Body of pancreas (tissue), 4 donors: ENCODE results near the gene SCAMP1. TPM values are rescaled to one million over a fixed set of nuclear protein-coding genes. Genes with fewer than 3 reads are reported as not detected.

Source experiments
- ATAC-seq: fragments of 150-250 bp; one replicate; pipeline ENCODE4 v1.9.1; 2016
- DNase-seq, 4 donors: peaks; one replicate each; pipeline ENCODE4 v3.0.0-alpha.2; 2019
- H3K27ac ChIP-seq, 4 donors: fragments of 200-600 bp; sonication (generic); 1 replicate in 3 of 4; 2 replicates in 1 of 4; pipeline versions ENCODE4 v1.5.1 to v1.6.1; 2016 to 2019; ENCODE audit warnings: mild to moderate bottlenecking in 1 of 4, mixed read lengths in 1 of 4, moderate library complexity in 1 of 4
- H3K27me3 ChIP-seq, 2 donors: fragments of 200-600 bp; sonication (generic); one replicate each; pipeline ENCODE4 v1.6.0; 2016; ENCODE audit warnings: mild to moderate bottlenecking in 1 of 2
- H3K36me3 ChIP-seq, 2 donors: fragments of 200-600 bp; sonication (generic); replicated peaks in 1 of 2; 2 replicates each; pipeline ENCODE4 v1.5.1; 2016; ENCODE audit warnings: low read depth in 2 of 2; ENCODE audit not compliant: insufficient read depth in 1 of 2
- H3K4me1 ChIP-seq: fragments of 200-600 bp; sonication (generic); one replicate; pipeline ENCODE4 v1.6.0; 2016
- H3K4me3 ChIP-seq, 2 donors: fragments of 200-600 bp; sonication (generic); 1 replicate in 1 of 2; 2 replicates in 1 of 2; pipeline ENCODE4 v1.5.1; 2016 to 2019
- H3K9me3 ChIP-seq, 3 donors: fragments of 200-600 bp; sonication (generic); 1 replicate in 2 of 3; 2 replicates in 1 of 3; pipeline ENCODE4 v1.5.1; 2016
- CTCF ChIP-seq, 7 experiments: fragments of 450-650 bp in 4 of 7; fragments of 200-600 bp in 3 of 7; sonication (generic) in 3 of 7; IDR thresholded peaks; one replicate each; pipeline ENCODE4 v1.5.1; 2016 to 2019; ENCODE audit warnings: antibody characterized with exemption in 7 of 7
- POLR2A ChIP-seq, 3 donors: fragments of 450-650 bp; IDR thresholded peaks; one replicate each; pipeline ENCODE4 v1.6.1; 2016; ENCODE audit warnings: antibody characterized with exemption in 3 of 3, mild to moderate bottlenecking in 2 of 3
- WGBS, 2 donors: methylation state at CpG; one replicate each; pipeline ENCODE4 v1.1.5; 2017; 5-methylcytosine and 5-hydroxymethylcytosine counted together
- intact Hi-C: fragments of 100-400 bp; cut with DNase I; formaldehyde crosslinking; loops from one replicate; pipeline ENCODE4 v1.15.1; 2023
- total RNA-seq, 2 donors: library from RNA; depleted of rRNA; stranded (reverse); fragments of >200 nt; gene quantifications; one replicate each; pipeline ENCODE4 v1.1.0, GENCODE V29; 2016

The SCAMP1 gene
- total RNA-seq, 2 donors from 2014 or later, result 10.2 to 15.8 TPM

DNA sequence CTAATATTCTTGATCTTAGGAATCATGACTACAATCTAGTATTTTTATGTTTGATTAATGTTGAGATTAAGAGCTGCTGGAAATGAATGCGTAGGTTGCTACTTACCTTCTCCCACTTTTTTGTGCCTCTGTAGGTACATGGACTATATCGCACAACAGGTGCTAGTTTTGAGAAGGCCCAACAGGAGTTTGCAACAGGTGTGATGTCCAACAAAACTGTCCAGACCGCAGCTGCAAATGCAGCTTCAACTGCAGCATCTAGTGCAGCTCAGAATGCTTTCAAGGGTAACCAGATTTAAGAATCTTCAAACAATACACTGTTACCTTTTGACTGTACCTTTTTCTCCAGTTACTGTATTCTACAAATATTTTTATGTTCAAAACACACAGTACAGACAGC is 115.0 kb downstream of the SCAMP1 start:
- Histone ChIP-seq H3K27ac (no peak overlapping the region), H3K4me1 (no peaks in the 10 kb centered on the region), H3K36me3 (no peaks in the 10 kb centered on the region), H3K27me3 (no peaks in the 10 kb centered on the region), H3K9me3 (no peaks in the 10 kb centered on the region), H3K4me3 (no peak overlapping the region)
- intact Hi-C loops, result no loop called here
- no peak for ATAC-seq
- 92 to 94% methylated on average over 3 of the region's 3 CpGs for WGBS, 2 donors
- TF ChIP-seq POLR2A (IDR thresholded peaks at IDR 0.05) (no peak), CTCF (IDR thresholded peaks at IDR 0.05) (no peak)
- DNase-seq, result no peak

- no peak overlapping the region for H3K4me3 ChIP-seq
- DNase-seq (no peak), ATAC-seq (no peak)
- intact Hi-C loops, result no loop called here
- H3K36me3 ChIP-seq, result no peaks in the 10 kb centered on the region
- 74 to 83% methylated on average over 1 of the region's 1 CpG for WGBS, 2 donors
- no peaks in the 10 kb centered on the region for H3K4me1 ChIP-seq
- no peaks in the 10 kb centered on the region for H3K9me3 ChIP-seq
- TF ChIP-seq CTCF (IDR thresholded peaks at IDR 0.05) (no peak), POLR2A (IDR thresholded peaks at IDR 0.05) (no peak)
- no peaks in the 10 kb centered on the region for H3K27me3 ChIP-seq
- no peak overlapping the region for H3K27ac ChIP-seq
Measured at GRCh38 chr5:78476795-78477194, 116.4 kb downstream of the SCAMP1 start.

DNA sequence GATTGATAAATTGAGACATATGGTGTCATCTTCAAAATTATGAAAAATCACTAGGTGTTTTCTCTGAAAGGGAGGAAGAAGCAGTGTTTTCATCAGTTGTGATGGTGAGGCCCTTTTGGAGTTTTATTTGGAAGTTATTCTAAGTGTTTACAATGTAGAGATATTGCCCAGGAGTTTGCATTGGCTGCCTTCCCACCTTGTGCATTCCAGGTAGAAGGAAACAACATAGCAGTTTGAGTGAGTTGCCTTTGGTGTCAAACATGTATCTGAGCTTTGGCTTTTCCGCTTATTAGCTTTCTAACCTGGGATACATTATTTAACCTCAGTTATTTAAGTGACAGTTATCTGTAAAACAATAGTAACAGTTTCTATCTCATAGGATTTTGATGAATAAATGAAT is 122.5 kb downstream of the SCAMP1 start:
- DNase-seq, result peak; percentile 27 to 67 (median 34)
- H3K36me3 ChIP-seq, result no peaks in the 10 kb centered on the region
- intact Hi-C loops, result no loop called here
- ATAC-seq, result no peak
- no peak overlapping the region for H3K4me3 ChIP-seq
- TF ChIP-seq POLR2A (IDR thresholded peaks at IDR 0.05) (no peak), CTCF (IDR thresholded peaks at IDR 0.05) (no peak)
- WGBS, 2 donors, result 44 to 68% methylated on average over 1 of the region's 1 CpG
- H3K27me3 ChIP-seq, result no peaks in the 10 kb centered on the region
- peaks cover 11% of the 10 kb centered on the region for H3K4me1 ChIP-seq
- H3K9me3 ChIP-seq, result no peaks in the 10 kb centered on the region
- H3K27ac ChIP-seq, result no peak overlapping the region

DNA sequence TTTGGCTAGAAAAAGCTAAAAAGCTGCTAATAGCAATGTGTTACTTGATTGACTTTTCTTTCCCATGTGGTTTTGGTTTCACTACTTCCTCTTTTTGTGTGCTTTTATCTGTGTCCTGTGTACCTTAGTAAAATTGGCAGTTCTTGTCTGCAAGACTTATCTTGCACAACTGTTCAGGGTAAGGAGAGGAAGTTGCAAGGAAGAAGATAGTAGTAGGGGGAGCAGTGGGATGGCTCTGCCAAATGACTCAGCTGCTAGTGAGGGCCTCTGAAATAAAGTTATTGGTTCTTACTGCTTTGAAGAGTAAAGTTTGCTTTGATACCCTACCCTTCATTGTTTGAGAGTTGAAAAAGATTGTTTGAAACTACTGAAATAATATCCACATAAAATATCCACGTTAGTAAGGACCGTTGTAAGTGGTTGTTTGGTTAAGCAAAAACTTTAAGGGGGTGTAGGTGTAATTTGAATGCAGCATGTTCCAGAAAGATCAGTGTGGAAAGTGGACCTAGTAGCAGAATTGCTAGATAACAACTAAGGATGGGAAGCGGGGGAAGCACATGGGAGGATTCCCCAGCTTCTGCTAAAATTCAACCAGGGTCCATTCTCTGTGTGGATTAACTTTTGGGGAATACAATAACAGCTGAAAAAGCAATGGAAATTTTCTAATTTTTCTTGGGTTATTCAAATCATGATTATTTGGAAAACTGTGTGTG is 123.5 kb downstream of the SCAMP1 start:
- no peaks in the 10 kb centered on the region for H3K9me3 ChIP-seq
- intact Hi-C loops, result no loop called here
- no peak overlapping the region for H3K4me3 ChIP-seq
- DNase-seq (peak in 1 of 4 donors; percentile 31), ATAC-seq (peak; percentile 27)
- peaks cover 11% of the 10 kb centered on the region for H3K4me1 ChIP-seq
- 77 to 86% methylated on average over 3 of the region's 3 CpGs for WGBS, 2 donors
- no peak for TF ChIP-seq CTCF (IDR thresholded peaks at IDR 0.05)
- no peak for TF ChIP-seq POLR2A (IDR thresholded peaks at IDR 0.05)
- no peaks in the 10 kb centered on the region for H3K27me3 ChIP-seq
- H3K27ac ChIP-seq, result no peak overlapping the region
- peaks cover 0 to 1% of the 10 kb centered on the region in 2 donors for H3K36me3 ChIP-seq

- no peak overlapping the region for H3K27ac ChIP-seq
- ATAC-seq (no peak), DNase-seq (no peak)
- peaks cover 0 to 1% of the 10 kb centered on the region in 2 donors for H3K36me3 ChIP-seq
- H3K27me3 ChIP-seq, result no peaks in the 10 kb centered on the region
- WGBS, 2 donors, result 90 to 95% methylated on average over 2 of the region's 2 CpGs
- H3K4me1 ChIP-seq, result peaks cover 11% of the 10 kb centered on the region
- no peaks in the 10 kb centered on the region for H3K9me3 ChIP-seq
- no peak for TF ChIP-seq POLR2A (IDR thresholded peaks at IDR 0.05)
- no peak for TF ChIP-seq CTCF (IDR thresholded peaks at IDR 0.05)
- H3K4me3 ChIP-seq, result no peak overlapping the region
- intact Hi-C loops, result no loop called here
Measured at GRCh38 chr5:78486218-78486617, 125.8 kb downstream of the SCAMP1 start.
